Right lobe of liver (tissue), 4 donors: ENCODE data around the gene TCF25.

Experiments
- POLR2A ChIP-seq: fragments of 450-650 bp; IDR thresholded peaks from one replicate; pipeline ENCODE4 v1.6.1; 2017; ENCODE audit warnings: antibody characterized with exemption, mild to moderate bottlenecking
- TF ChIP-seq, protein P1 (sequence below), 4 donors: fragments of 200-600 bp in 3 of 4; fragments of 450-650 bp in 1 of 4; IDR thresholded peaks; one replicate each; pipeline versions ENCODE4 v1.5.1 to v1.8.0; 2016 to 2022; ENCODE audit warnings: antibody characterized with exemption in 4 of 4, mild to moderate bottlenecking in 2 of 4
- donor health status: DM: no; HTN: no; CAD: no.
- donor health status: DM: no; HTN: no; CAD: no.
- donor health status: DM: no; HTN: yes; CAD: no.

GRCh38 chr16:89893642-89894548, 20.5 kb downstream of the TCF25 start:
- TF ChIP-seq POLR2A = no peak
- TF ChIP-seq, protein P1, sequence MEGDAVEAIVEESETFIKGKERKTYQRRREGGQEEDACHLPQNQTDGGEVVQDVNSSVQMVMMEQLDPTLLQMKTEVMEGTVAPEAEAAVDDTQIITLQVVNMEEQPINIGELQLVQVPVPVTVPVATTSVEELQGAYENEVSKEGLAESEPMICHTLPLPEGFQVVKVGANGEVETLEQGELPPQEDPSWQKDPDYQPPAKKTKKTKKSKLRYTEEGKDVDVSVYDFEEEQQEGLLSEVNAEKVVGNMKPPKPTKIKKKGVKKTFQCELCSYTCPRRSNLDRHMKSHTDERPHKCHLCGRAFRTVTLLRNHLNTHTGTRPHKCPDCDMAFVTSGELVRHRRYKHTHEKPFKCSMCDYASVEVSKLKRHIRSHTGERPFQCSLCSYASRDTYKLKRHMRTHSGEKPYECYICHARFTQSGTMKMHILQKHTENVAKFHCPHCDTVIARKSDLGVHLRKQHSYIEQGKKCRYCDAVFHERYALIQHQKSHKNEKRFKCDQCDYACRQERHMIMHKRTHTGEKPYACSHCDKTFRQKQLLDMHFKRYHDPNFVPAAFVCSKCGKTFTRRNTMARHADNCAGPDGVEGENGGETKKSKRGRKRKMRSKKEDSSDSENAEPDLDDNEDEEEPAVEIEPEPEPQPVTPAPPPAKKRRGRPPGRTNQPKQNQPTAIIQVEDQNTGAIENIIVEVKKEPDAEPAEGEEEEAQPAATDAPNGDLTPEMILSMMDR (IDR thresholded peaks at IDR 0.05) = no peak
